Gastroesophageal sphincter (tissue), 4 donors: ENCODE measurements around the gene SLC25A38. TPM values are rescaled to one million over a fixed set of nuclear protein-coding genes. Genes with fewer than 3 reads are reported as not detected.

ENCODE experiments used
- ATAC-seq: fragments of 150-250 bp; one replicate; pipeline ENCODE4 v1.9.1; 2016; ENCODE audit warnings: mild to moderate bottlenecking, moderate library complexity
- H3K27ac ChIP-seq, 4 donors: fragments of 200-600 bp; sonication (generic) in 3 of 4; 1 replicate in 3 of 4; 2 replicates in 1 of 4; pipeline ENCODE4 v1.5.1; 2016 to 2019
- H3K27me3 ChIP-seq: fragments of 200-600 bp; sonication (generic); one replicate; pipeline ENCODE4 v1.5.1; 2019
- H3K36me3 ChIP-seq, 2 donors: fragments of 200-600 bp; sonication (generic); one replicate each; pipeline ENCODE4 v1.5.1; 2019; ENCODE audit warnings: control low read depth in 1 of 2
- H3K4me1 ChIP-seq, 3 donors: fragments of 200-600 bp; sonication (generic); 1 replicate in 2 of 3; 2 replicates in 1 of 3; pipeline ENCODE4 v1.5.1; 2016 to 2019; ENCODE audit warnings: control low read depth in 2 of 3
- H3K4me3 ChIP-seq, 2 donors: fragments of 200-600 bp; sonication (generic); one replicate each; pipeline ENCODE4 v1.5.1; 2019; ENCODE audit warnings: mild to moderate bottlenecking in 1 of 2, moderate library complexity in 1 of 2
- H3K9me3 ChIP-seq, 3 donors: fragments of 200-600 bp; sonication (generic); one replicate each; pipeline ENCODE4 v1.5.1; 2017 to 2019; ENCODE audit warnings: control low read depth in 2 of 3
- EP300 ChIP-seq: sonication (generic); formaldehyde crosslinking; IDR thresholded peaks from one replicate; pipeline ENCODE4 v1.6.1; 2017; ENCODE audit warnings: antibody characterized with exemption, mild to moderate bottlenecking
- POLR2A ChIP-seq, 2 donors: fragments of 450-650 bp; IDR thresholded peaks; one replicate each; pipeline ENCODE4 v1.6.1; 2017; ENCODE audit warnings: antibody characterized with exemption in 2 of 2, mild to moderate bottlenecking in 2 of 2, moderate library complexity in 1 of 2
- POLR2AphosphoS5 ChIP-seq: sonication (generic); formaldehyde crosslinking; IDR thresholded peaks from one replicate; pipeline ENCODE4 v1.6.1; 2017; ENCODE audit warnings: antibody characterized with exemption
- WGBS, 2 donors: methylation state at CpG; one replicate each; pipeline ENCODE4 v1.1.5; 2018; ENCODE audit warnings: low coverage in 1 of 2; 5-methylcytosine and 5-hydroxymethylcytosine counted together
- total RNA-seq, 4 donors: library from RNA; depleted of rRNA; stranded (reverse); fragments of >200 nt; gene quantifications; one replicate each; pipeline ENCODE4 v1.1.0, GENCODE V29; 2016
- TF ChIP-seq, protein P1 (sequence below), 4 experiments: fragments of 200-600 bp in 2 of 4; fragments of 450-650 bp in 2 of 4; sonication (generic) in 1 of 4; IDR thresholded peaks; one replicate each; pipeline ENCODE4 v1.5.1; 2017 to 2019; ENCODE audit warnings: antibody characterized with exemption in 4 of 4, mild to moderate bottlenecking in 2 of 4, moderate library complexity in 2 of 4

Gene SLC25A38
- total RNA-seq, 4 donors from 2014 or later = 24.9 to 44.8 (median 28.5) TPM

- H3K4me1 ChIP-seq = peaks cover 0 to 45% (median 10%) of the 10 kb centered on the region in 3 donors
- TF ChIP-seq POLR2AphosphoS5 (peak; percentile 88), POLR2A (IDR thresholded peaks at IDR 0.05) (peak; percentile 76 to 87), EP300 (no peak)
- TF ChIP-seq, protein P1, sequence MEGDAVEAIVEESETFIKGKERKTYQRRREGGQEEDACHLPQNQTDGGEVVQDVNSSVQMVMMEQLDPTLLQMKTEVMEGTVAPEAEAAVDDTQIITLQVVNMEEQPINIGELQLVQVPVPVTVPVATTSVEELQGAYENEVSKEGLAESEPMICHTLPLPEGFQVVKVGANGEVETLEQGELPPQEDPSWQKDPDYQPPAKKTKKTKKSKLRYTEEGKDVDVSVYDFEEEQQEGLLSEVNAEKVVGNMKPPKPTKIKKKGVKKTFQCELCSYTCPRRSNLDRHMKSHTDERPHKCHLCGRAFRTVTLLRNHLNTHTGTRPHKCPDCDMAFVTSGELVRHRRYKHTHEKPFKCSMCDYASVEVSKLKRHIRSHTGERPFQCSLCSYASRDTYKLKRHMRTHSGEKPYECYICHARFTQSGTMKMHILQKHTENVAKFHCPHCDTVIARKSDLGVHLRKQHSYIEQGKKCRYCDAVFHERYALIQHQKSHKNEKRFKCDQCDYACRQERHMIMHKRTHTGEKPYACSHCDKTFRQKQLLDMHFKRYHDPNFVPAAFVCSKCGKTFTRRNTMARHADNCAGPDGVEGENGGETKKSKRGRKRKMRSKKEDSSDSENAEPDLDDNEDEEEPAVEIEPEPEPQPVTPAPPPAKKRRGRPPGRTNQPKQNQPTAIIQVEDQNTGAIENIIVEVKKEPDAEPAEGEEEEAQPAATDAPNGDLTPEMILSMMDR (IDR thresholded peaks at IDR 0.05) = peak in 2 of 4 experiments; percentile 21 to 24
- no peaks in the 10 kb centered on the region for H3K36me3 ChIP-seq
- H3K27ac ChIP-seq = peak overlapping the region; percentile 88 to 98 (median 92)
- WGBS, 2 donors = 2 to 3% methylated on average over 16 to 21 of the region's 66 CpGs
- H3K27me3 ChIP-seq = no peaks in the 10 kb centered on the region
- no peaks in the 10 kb centered on the region for H3K9me3 ChIP-seq
- peak overlapping the region; percentile 63 to 81 for H3K4me3 ChIP-seq
- peak; percentile 97 for ATAC-seq
Observed at GRCh38 chr3:39383881-39384664, 903 bp downstream of the SLC25A38 start.

DNA sequence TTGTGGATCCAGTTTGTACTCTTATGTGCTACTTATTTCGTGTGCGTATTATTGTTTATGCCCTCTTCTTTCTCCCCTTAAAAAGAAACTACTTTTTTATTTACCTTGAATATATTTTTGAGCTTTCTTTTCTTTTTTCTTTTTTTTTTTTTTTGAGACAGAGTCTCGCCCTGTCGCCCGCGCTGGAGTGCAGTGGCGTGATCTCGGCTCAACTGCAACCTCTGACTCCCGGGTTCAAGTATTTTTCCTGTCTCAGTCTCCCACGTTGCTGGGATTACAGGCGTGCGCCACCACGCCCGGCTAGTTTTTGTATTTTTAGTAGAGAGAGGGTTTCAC is 1.5 kb downstream of the SLC25A38 start:
- H3K27me3 ChIP-seq = no peaks in the 10 kb centered on the region
- WGBS, 2 donors = 49 to 59% methylated on average over 5 to 10 of the region's 14 CpGs
- peak overlapping the region; percentile 43 to 98 (median 92) for H3K27ac ChIP-seq
- peaks cover 0 to 45% (median 10%) of the 10 kb centered on the region in 3 donors for H3K4me1 ChIP-seq
- peak overlapping the region; percentile 63 to 81 for H3K4me3 ChIP-seq
- TF ChIP-seq POLR2AphosphoS5 = no peak
- TF ChIP-seq POLR2A (IDR thresholded peaks at IDR 0.05) = no peak
- TF ChIP-seq, protein P1 (IDR thresholded peaks at IDR 0.05) = no peak
- no peak for TF ChIP-seq EP300
- ATAC-seq = no peak
- peaks cover 0 to 4% of the 10 kb centered on the region in 2 donors for H3K36me3 ChIP-seq
- no peaks in the 10 kb centered on the region for H3K9me3 ChIP-seq

- no peak for TF ChIP-seq POLR2A (IDR thresholded peaks at IDR 0.05)
- no peak for TF ChIP-seq EP300
- TF ChIP-seq, protein P1 (IDR thresholded peaks at IDR 0.05) = no peak
- no peak for TF ChIP-seq POLR2AphosphoS5
- ATAC-seq = no peak
- no peak overlapping the region for H3K27ac ChIP-seq
- H3K4me3 ChIP-seq = no peak overlapping the region
- no peaks in the 10 kb centered on the region for H3K27me3 ChIP-seq
- peaks cover 0 to 45% (median 10%) of the 10 kb centered on the region in 3 donors for H3K4me1 ChIP-seq
- WGBS, 2 donors = 62 to 65% methylated on average over 6 to 7 of the region's 9 CpGs
- H3K36me3 ChIP-seq = peaks cover 0 to 14% of the 10 kb centered on the region in 2 donors
- no peaks in the 10 kb centered on the region for H3K9me3 ChIP-seq
Observed at GRCh38 chr3:39385456-39386090, 2.4 kb downstream of the SLC25A38 start.

DNA sequence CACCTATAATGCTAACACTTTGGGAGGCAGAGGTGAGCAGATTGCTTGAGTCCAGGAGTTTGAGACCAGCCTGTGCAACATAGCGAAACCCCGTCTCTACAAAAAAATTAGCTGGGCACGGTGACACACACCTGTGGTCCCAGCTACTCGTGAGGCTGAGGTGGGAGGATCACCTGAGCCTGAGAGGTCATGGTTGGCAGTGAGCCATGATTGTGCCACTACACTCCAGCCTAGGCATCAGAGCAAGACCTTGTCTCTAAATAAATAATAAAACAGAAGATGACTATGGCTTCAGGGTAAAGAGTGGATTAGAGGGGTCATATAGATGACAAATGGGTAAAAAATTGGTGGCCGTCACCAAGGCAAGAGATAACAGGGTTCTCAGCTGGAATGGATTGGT is 3.1 kb downstream of the SLC25A38 start:
- Histone ChIP-seq H3K27ac (no peak overlapping the region), H3K27me3 (no peaks in the 10 kb centered on the region), H3K36me3 (peaks cover 0 to 21% of the 10 kb centered on the region in 2 donors), H3K4me1 (peaks cover 0 to 45% (median 10%) of the 10 kb centered on the region in 3 donors), H3K4me3 (no peak overlapping the region), H3K9me3 (no peaks in the 10 kb centered on the region)
- TF ChIP-seq POLR2A (IDR thresholded peaks at IDR 0.05) (no peak), EP300 (no peak), POLR2AphosphoS5 (no peak)
- TF ChIP-seq, protein P1 (IDR thresholded peaks at IDR 0.05) = no peak
- ATAC-seq = no peak
- 67 to 69% methylated on average over 3 to 4 of the region's 5 CpGs for WGBS, 2 donors
